SU-DHL-6 (cell line): ENCODE results near the gene CPA3.

Source experiments
- H2AFZ ChIP-seq: fragments of 200-600 bp; sonication (generic); 2 replicates; pipeline ENCODE4 v1.6.1; 2014; ENCODE audit warnings: low read depth, mild to moderate bottlenecking, moderate library complexity, mixed read lengths, antibody characterized with exemption, low read length; ENCODE audit not compliant: severe bottlenecking
- H3F3A ChIP-seq: fragments of 200-600 bp; shearing (Covaris generic); 2 replicates; pipeline ENCODE4 v1.6.0; 2016; ENCODE audit warnings: antibody characterized with exemption, mild to moderate bottlenecking; ENCODE audit not compliant: insufficient read depth
- H3K27ac ChIP-seq: fragments of 200-600 bp; sonication (generic); 2 replicates; pipeline ENCODE4 v1.5.1; 2016; ENCODE audit warnings: low read depth, mild to moderate bottlenecking, low read length, moderate library complexity, mixed read lengths
- H3K27me3 ChIP-seq: fragments of 200-600 bp; sonication (generic), shearing (Covaris generic); 2 replicates; pipeline ENCODE4 v1.6.0; 2014; ENCODE audit warnings: mild to moderate bottlenecking, low read length
- H3K36me3 ChIP-seq: fragments of 200-600 bp; sonication (generic); 2 replicates; pipeline ENCODE4 v1.6.1; 2014; ENCODE audit warnings: mild to moderate bottlenecking, low read length, mixed read lengths
- H3K4me2 ChIP-seq: fragments of 300-600, 200-600 bp; shearing (Covaris generic), sonication (generic); 2 replicates; pipeline ENCODE4 v1.6.0; 2014; ENCODE audit warnings: low read length, low read depth, mild to moderate bottlenecking; ENCODE audit not compliant: poor library complexity, severe bottlenecking
- H3K4me3 ChIP-seq: fragments of 200-600 bp; sonication (generic); 2 replicates; pipeline ENCODE4 v1.5.1; 2014; ENCODE audit warnings: antibody characterized with exemption, low read length, mild to moderate bottlenecking, mixed read lengths; ENCODE audit not compliant: insufficient read depth, poor library complexity, severe bottlenecking
- H3K79me2 ChIP-seq: fragments of 200-600 bp; sonication (generic); 2 replicates; pipeline ENCODE4 v1.6.1; 2014; ENCODE audit warnings: mild to moderate bottlenecking, low read length, moderate library complexity; ENCODE audit not compliant: insufficient read depth
- H3K9ac ChIP-seq: fragments of 200-600 bp; sonication (generic); 2 replicates; pipeline ENCODE4 v1.7.0; 2014; ENCODE audit warnings: mild to moderate bottlenecking, low read length
- H3K9me2 ChIP-seq: fragments of 200-600 bp; sonication (generic); replicated peaks from 2 replicates; pipeline ENCODE4 v1.6.1; 2014; ENCODE audit warnings: low read length; ENCODE audit not compliant: insufficient read depth
- H3K9me3 ChIP-seq: fragments of 200-600 bp; sonication (generic); 2 replicates; pipeline ENCODE4 v1.6.1; 2014; ENCODE audit warnings: low read length, mixed read lengths; ENCODE audit not compliant: insufficient read depth
- H4K20me1 ChIP-seq: fragments of 200-600 bp; sonication (generic); 2 replicates; pipeline ENCODE4 v1.6.1; 2014; ENCODE audit warnings: low read depth, mild to moderate bottlenecking, antibody characterized with exemption, low read length, moderate library complexity, mixed read lengths
- EZH2phosphoT487 ChIP-seq: fragments of 200-600 bp; sonication (generic), shearing (Covaris generic); conservative IDR thresholded peaks from 2 replicates; pipeline ENCODE4 v1.6.1; 2018; ENCODE audit warnings: mild to moderate bottlenecking, antibody characterized with exemption, low read length, moderate library complexity, mixed read lengths
- TF ChIP-seq, protein P1 (sequence below): fragments of 200-600 bp; sonication (generic); IDR thresholded peaks from one replicate; pipeline ENCODE4 v1.5.1; 2017; ENCODE audit warnings: antibody characterized with exemption, mild to moderate bottlenecking, low read length, moderate library complexity; ENCODE audit not compliant: insufficient read depth, poor library complexity, severe bottlenecking

Gene CPA3

DNA sequence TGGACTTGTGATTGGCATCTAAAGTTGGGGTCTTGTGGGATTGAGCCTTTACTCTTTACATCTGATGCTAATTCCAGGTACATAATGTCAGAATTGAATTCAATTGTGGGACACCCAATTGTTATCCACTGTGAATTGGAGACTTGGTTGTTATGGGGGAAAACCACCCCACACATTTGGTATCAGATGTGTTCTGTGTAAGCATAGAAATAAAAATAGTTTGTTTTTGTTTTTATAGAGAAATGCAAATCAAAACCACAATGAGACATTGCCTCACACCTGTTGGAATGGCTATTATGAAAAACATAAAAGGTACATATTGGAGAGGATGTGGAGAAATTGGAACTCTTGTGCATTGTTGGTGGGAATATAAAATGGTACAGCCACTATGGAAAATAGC is 58.5 kb downstream of the CPA3 start:
- H3F3A ChIP-seq = no peaks in the 10 kb centered on the region
- H2AFZ ChIP-seq = no peak overlapping the region
- no peaks in the 10 kb centered on the region for H3K9me3 ChIP-seq
- no peak overlapping the region for H3K4me2 ChIP-seq
- H3K79me2 ChIP-seq = no peaks in the 10 kb centered on the region
- no peaks in the 10 kb centered on the region for H4K20me1 ChIP-seq
- H3K9me2 ChIP-seq = no peaks in the 10 kb centered on the region
- H3K27me3 ChIP-seq = no peaks in the 10 kb centered on the region
- H3K4me3 ChIP-seq = no peak overlapping the region
- no peaks in the 10 kb centered on the region for H3K36me3 ChIP-seq
- no peak for TF ChIP-seq EZH2phosphoT487
- TF ChIP-seq, protein P1, sequence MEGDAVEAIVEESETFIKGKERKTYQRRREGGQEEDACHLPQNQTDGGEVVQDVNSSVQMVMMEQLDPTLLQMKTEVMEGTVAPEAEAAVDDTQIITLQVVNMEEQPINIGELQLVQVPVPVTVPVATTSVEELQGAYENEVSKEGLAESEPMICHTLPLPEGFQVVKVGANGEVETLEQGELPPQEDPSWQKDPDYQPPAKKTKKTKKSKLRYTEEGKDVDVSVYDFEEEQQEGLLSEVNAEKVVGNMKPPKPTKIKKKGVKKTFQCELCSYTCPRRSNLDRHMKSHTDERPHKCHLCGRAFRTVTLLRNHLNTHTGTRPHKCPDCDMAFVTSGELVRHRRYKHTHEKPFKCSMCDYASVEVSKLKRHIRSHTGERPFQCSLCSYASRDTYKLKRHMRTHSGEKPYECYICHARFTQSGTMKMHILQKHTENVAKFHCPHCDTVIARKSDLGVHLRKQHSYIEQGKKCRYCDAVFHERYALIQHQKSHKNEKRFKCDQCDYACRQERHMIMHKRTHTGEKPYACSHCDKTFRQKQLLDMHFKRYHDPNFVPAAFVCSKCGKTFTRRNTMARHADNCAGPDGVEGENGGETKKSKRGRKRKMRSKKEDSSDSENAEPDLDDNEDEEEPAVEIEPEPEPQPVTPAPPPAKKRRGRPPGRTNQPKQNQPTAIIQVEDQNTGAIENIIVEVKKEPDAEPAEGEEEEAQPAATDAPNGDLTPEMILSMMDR = no peak
- H3K27ac ChIP-seq = no peak overlapping the region
- H3K9ac ChIP-seq = no peak overlapping the region

DNA sequence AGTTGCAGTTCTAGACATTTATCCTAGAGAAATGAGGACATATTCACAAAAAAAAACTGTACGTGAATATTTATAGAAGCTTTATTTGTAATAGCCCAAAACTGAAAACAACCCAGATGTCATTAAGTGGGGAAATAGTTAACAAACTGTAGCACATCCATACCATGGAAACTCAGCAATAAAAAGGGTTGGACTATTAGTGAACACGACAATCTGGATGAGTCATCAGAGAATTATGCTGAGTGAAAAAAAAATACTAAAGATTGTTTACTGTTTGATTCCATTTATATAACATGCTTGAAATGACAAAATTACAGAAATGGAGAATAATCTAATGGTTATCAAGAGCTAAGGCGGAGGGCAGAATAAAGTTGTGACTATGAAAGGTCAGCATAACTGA is 59.5 kb downstream of the CPA3 start:
- no peak for TF ChIP-seq EZH2phosphoT487
- TF ChIP-seq, protein P1 = no peak
- no peaks in the 10 kb centered on the region for H3K36me3 ChIP-seq
- H3K4me2 ChIP-seq = no peak overlapping the region
- no peaks in the 10 kb centered on the region for H4K20me1 ChIP-seq
- H3K9ac ChIP-seq = no peak overlapping the region
- H3F3A ChIP-seq = no peaks in the 10 kb centered on the region
- H3K79me2 ChIP-seq = no peaks in the 10 kb centered on the region
- no peaks in the 10 kb centered on the region for H3K27me3 ChIP-seq
- no peak overlapping the region for H3K27ac ChIP-seq
- no peaks in the 10 kb centered on the region for H3K9me2 ChIP-seq
- H2AFZ ChIP-seq = no peak overlapping the region
- no peak overlapping the region for H3K4me3 ChIP-seq
- H3K9me3 ChIP-seq = no peaks in the 10 kb centered on the region

DNA sequence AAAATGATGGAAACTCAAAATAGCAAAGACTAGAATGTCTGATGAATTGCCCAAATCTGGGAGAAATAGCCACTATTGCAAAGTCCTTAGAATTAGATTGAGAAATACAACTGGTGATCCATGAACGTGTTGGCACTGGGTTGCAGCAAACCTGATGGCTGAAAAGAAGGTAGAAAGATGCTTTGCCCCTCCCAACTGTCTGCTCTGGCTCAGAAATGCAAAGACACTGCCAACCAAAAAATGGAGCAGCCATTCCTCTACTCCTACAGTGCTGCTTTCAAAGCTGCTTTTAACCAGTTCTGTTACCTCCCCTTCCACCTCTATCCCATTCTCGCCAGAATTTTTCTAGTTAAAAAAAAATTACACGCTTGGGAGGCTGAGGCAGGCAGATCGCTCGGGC is 60.7 kb downstream of the CPA3 start:
- H3K79me2 ChIP-seq = no peaks in the 10 kb centered on the region
- no peaks in the 10 kb centered on the region for H4K20me1 ChIP-seq
- TF ChIP-seq, protein P1 = no peak
- TF ChIP-seq EZH2phosphoT487 = no peak
- H3K4me3 ChIP-seq = no peak overlapping the region
- H2AFZ ChIP-seq = no peak overlapping the region
- no peak overlapping the region for H3K27ac ChIP-seq
- no peaks in the 10 kb centered on the region for H3F3A ChIP-seq
- H3K27me3 ChIP-seq = no peaks in the 10 kb centered on the region
- no peaks in the 10 kb centered on the region for H3K36me3 ChIP-seq
- H3K4me2 ChIP-seq = no peak overlapping the region
- no peaks in the 10 kb centered on the region for H3K9me2 ChIP-seq
- H3K9ac ChIP-seq = no peak overlapping the region
- no peaks in the 10 kb centered on the region for H3K9me3 ChIP-seq
